T-helper 2 cell treated with Interferon-gamma antibody and Interleukin-4, amounts not matched to agents 5 μg/mL and 100 μg/mL, for 36 hours (primary cell): Measurements from ENCODE around the gene HOXD12.

ENCODE experiments used
- DNase-seq: peaks from one replicate; pipeline ENCODE4 v3.0.0; 2021; ENCODE audit warnings: low spot score
- H3K27ac Mint-ChIP-seq: one replicate; pipeline ENCODE4 v1.8.0; 2021; ENCODE audit warnings: mild to moderate bottlenecking, mixed read lengths
- H3K27me3 Mint-ChIP-seq: one replicate; pipeline ENCODE4 v1.8.0; 2021; ENCODE audit warnings: low read depth, mixed read lengths
- H3K36me3 Mint-ChIP-seq: one replicate; pipeline ENCODE4 v1.8.0; 2021; ENCODE audit warnings: low read depth, mixed read lengths
- H3K4me1 Mint-ChIP-seq: one replicate; pipeline ENCODE4 v1.8.0; 2021; ENCODE audit warnings: low read depth, mixed read lengths
- H3K4me3 Mint-ChIP-seq: one replicate; pipeline ENCODE4 v1.8.0; 2022; ENCODE audit warnings: mild to moderate bottlenecking, moderate library complexity, mixed read lengths
- H3K9me3 Mint-ChIP-seq: one replicate; pipeline ENCODE4 v1.8.0; 2021; ENCODE audit warnings: mixed read lengths

HOXD12 gene

GRCh38 chr2:176142281-176142680 lies 42.7 kb downstream of the HOXD12 start:
- H3K4me1 Mint-ChIP-seq: peaks cover 17% of the 10 kb centered on the region
- no peak overlapping the region for H3K27ac Mint-ChIP-seq
- no peak for DNase-seq
- H3K9me3 Mint-ChIP-seq: no peaks in the 10 kb centered on the region
- no peaks in the 10 kb centered on the region for H3K36me3 Mint-ChIP-seq
- H3K4me3 Mint-ChIP-seq: no peak overlapping the region
- peaks cover 90% of the 10 kb centered on the region for H3K27me3 Mint-ChIP-seq

DNA sequence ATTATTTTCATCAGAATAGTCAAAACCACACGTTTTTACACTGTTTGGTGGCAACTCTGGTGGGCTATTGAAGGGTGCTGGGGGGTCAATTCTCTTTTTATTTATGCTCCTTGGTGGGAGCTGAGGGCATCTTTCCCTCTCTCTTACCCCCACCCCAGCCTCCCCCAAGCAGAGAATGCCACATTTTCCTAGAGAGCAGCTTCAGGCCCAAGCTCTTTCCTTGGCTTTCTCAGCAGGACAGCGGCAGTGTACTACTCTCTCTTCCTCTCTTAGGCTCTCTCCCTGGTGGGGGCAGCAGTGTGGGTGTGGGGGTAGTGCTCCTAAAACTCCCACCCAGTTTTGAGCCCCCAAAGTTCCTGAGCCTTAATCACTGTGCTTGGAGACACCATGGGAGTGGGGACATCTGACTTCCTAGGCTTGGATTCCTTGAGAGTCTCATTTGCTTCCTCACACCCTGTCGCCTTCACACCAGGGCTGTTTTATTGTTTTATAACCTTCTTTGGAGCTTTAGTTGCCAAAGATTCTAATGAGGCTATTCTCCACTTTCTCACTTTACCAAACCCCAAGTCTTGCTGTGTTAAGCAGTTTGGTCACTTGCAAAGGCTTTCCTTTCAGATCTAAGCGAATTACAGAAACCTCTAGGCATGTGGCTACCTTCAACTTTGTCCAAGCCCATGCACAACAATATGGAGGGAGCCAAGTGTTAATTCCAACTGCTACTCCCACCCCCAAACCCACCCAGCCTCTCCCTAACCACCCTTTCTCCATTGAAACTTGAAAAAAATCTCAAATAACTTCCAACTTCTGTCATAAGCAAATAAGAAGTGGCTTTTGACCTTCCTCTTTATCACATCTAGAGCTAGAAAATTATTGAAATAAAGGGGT lies 45.7 kb downstream of the HOXD12 start:
- no peak overlapping the region for H3K27ac Mint-ChIP-seq
- H3K9me3 Mint-ChIP-seq: no peaks in the 10 kb centered on the region
- no peak overlapping the region for H3K4me3 Mint-ChIP-seq
- no peaks in the 10 kb centered on the region for H3K36me3 Mint-ChIP-seq
- DNase-seq: no peak
- peaks cover 89% of the 10 kb centered on the region for H3K27me3 Mint-ChIP-seq
- no peaks in the 10 kb centered on the region for H3K4me1 Mint-ChIP-seq

DNA sequence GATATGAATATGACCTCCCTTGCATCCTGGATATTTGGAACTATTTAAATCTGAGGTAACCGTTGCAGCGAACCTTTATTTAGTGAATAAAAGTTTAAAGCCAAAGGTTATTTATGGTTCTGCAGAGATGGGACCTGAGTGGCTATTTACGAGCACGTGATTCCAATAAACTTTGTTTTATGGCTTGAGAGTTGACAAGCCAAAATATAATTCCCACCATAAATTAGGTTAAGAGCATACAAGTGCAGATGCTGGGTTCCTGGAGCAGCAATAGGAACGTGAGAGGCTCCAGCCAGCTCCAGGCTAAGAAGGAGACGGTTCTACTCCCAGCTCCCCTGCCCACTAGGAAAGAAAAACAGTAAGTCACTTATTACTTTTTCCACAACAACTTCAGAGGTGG lies 46.5 kb downstream of the HOXD12 start:
- no peaks in the 10 kb centered on the region for H3K9me3 Mint-ChIP-seq
- DNase-seq: no peak
- peaks cover 92% of the 10 kb centered on the region for H3K27me3 Mint-ChIP-seq
- no peaks in the 10 kb centered on the region for H3K4me1 Mint-ChIP-seq
- H3K36me3 Mint-ChIP-seq: no peaks in the 10 kb centered on the region
- H3K27ac Mint-ChIP-seq: no peak overlapping the region
- no peak overlapping the region for H3K4me3 Mint-ChIP-seq

GRCh38 chr2:176146645-176147044 lies 47.0 kb downstream of the HOXD12 start:
- peaks cover 92% of the 10 kb centered on the region for H3K27me3 Mint-ChIP-seq
- no peak overlapping the region for H3K4me3 Mint-ChIP-seq
- no peaks in the 10 kb centered on the region for H3K4me1 Mint-ChIP-seq
- H3K27ac Mint-ChIP-seq: no peak overlapping the region
- H3K36me3 Mint-ChIP-seq: no peaks in the 10 kb centered on the region
- H3K9me3 Mint-ChIP-seq: no peaks in the 10 kb centered on the region
- no peak for DNase-seq

DNA sequence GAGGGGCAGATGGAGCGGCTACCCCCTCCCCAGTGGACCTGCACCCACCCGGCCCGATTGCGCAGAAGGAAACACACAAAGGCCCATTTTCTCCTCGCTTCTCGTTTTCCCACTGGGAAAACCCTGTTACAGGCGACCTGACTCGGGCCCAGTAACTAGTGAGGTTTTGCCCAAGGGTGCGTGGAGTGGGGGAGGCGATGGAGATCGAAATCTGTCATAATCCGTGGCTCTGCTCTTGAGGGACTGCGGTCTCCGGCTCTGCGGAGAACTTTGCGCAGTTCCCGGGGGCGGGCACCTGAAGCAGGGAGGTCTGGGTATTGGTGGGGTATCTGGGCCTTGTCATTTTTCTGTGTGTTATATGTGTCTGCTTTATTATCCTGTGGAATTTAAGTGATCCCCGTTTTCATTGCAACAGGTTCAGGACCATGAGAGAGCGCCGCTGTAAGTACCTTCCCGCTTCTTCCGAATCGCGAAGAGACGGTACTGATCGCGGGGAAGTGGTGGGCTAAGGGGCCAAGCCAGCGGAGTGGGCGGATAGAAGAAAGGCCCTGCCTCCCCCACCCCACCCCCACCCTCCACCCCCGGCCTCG lies 47.7 kb downstream of the HOXD12 start:
- no peak overlapping the region for H3K4me3 Mint-ChIP-seq
- DNase-seq: no peak
- no peak overlapping the region for H3K27ac Mint-ChIP-seq
- no peaks in the 10 kb centered on the region for H3K9me3 Mint-ChIP-seq
- H3K27me3 Mint-ChIP-seq: peaks cover 88% of the 10 kb centered on the region
- no peaks in the 10 kb centered on the region for H3K4me1 Mint-ChIP-seq
- no peaks in the 10 kb centered on the region for H3K36me3 Mint-ChIP-seq

GRCh38 chr2:176147800-176148496 lies 48.4 kb downstream of the HOXD12 start:
- Mint-ChIP-seq H3K4me1 (no peaks in the 10 kb centered on the region), H3K4me3 (no peak overlapping the region), H3K36me3 (no peaks in the 10 kb centered on the region), H3K9me3 (no peaks in the 10 kb centered on the region), H3K27ac (no peak overlapping the region), H3K27me3 (peaks cover 88% of the 10 kb centered on the region)
- no peak for DNase-seq

DNA sequence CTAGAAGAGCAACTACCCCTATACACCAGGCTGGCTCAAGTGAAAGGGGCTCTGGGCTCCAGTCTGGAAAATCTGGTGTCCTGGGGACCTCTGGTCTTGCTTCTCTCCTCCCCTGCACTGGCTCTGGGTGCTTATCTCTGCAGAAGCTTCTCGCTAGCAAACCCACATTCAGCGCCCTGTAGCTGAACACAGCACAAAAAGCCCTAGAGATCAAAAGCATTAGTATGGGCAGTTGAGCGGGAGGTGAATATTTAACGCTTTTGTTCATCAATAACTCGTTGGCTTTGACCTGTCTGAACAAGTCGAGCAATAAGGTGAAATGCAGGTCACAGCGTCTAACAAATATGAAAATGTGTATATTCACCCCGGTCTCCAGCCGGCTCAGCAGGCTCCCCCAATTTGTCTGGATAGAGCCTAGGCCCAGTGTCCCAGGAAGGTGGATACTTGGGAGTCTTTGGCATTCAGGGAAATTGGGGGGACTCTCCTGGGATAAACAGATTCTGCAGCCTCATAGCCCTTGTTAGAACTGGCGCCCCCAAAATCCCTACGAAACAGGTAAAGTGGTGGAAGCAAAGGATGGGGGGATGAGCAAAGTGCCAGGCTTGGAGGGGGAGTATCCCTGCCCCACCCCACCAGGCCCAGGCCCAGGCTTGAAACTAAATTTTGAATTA lies 49.3 kb downstream of the HOXD12 start:
- Mint-ChIP-seq H3K27ac (no peak overlapping the region), H3K36me3 (no peaks in the 10 kb centered on the region), H3K27me3 (peaks cover 88% of the 10 kb centered on the region), H3K4me3 (no peak overlapping the region), H3K4me1 (no peaks in the 10 kb centered on the region), H3K9me3 (no peaks in the 10 kb centered on the region)
- no peak for DNase-seq

- Mint-ChIP-seq H3K27me3 (peaks cover 90% of the 10 kb centered on the region), H3K27ac (no peak overlapping the region), H3K9me3 (no peaks in the 10 kb centered on the region), H3K36me3 (no peaks in the 10 kb centered on the region), H3K4me3 (no peak overlapping the region), H3K4me1 (no peaks in the 10 kb centered on the region)
- no peak for DNase-seq
Measured at GRCh38 chr2:176149481-176149938, 49.9 kb downstream of the HOXD12 start.

DNA sequence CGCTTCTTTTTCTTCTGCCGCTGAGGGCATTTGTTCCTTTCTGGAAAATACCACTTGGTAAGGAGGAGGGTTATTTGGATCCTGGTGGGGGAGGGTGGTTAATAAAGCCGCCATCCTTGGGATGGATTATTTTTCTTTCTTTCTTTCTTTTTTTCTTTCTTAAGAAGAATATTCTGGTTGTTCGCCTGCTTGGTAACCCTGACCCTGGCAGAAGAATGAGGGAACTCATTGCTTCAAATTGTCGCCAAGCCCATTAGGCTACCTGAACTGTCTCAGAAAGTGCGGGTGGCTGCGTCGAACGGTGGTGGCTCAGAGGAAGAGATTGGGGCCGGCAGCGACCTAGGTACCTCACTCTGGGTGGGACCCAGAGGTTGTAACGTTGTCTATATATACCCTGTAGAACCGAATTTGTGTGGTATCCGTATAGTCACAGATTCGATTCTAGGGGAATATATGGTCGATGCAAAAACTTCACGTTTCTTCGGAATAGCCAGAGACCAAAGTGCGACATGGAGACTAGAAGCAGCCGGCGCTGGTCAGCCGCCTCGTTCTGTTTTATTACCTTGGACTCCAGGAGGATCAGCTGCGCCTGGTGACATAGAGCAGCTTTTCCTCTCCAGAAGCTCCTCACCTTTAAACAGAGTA lies 50.5 kb downstream of the HOXD12 start:
- no peaks in the 10 kb centered on the region for H3K4me1 Mint-ChIP-seq
- peaks cover 90% of the 10 kb centered on the region for H3K27me3 Mint-ChIP-seq
- no peaks in the 10 kb centered on the region for H3K9me3 Mint-ChIP-seq
- no peak for DNase-seq
- no peak overlapping the region for H3K4me3 Mint-ChIP-seq
- H3K27ac Mint-ChIP-seq: no peak overlapping the region
- no peaks in the 10 kb centered on the region for H3K36me3 Mint-ChIP-seq

- no peak for DNase-seq
- H3K27me3 Mint-ChIP-seq: peaks cover 90% of the 10 kb centered on the region
- H3K36me3 Mint-ChIP-seq: no peaks in the 10 kb centered on the region
- H3K9me3 Mint-ChIP-seq: no peaks in the 10 kb centered on the region
- no peak overlapping the region for H3K27ac Mint-ChIP-seq
- H3K4me1 Mint-ChIP-seq: no peaks in the 10 kb centered on the region
- H3K4me3 Mint-ChIP-seq: no peak overlapping the region
Measured at GRCh38 chr2:176150584-176151441, 51.2 kb downstream of the HOXD12 start.

- no peaks in the 10 kb centered on the region for H3K36me3 Mint-ChIP-seq
- H3K9me3 Mint-ChIP-seq: no peaks in the 10 kb centered on the region
- H3K27ac Mint-ChIP-seq: no peak within 1 kb of the TSS
- no peaks in the 10 kb centered on the region for H3K4me1 Mint-ChIP-seq
- peaks cover 90% of the 10 kb centered on the region for H3K27me3 Mint-ChIP-seq
- H3K4me3 Mint-ChIP-seq: no peak within 1 kb of the TSS
- DNase-seq: no peak
Measured at GRCh38 chr2:176151442-176152287, 52.1 kb downstream of the HOXD12 start, which contains the start of gene HOXD4. TSS of gene HOXD4 (plus strand) at chr2:176151550. CDS start at chr2:176151634, 84 bp downstream.
